ENCODE data around the gene TAF4B. TPM values are rescaled to one million over a fixed set of nuclear protein-coding genes. Genes with fewer than 3 reads are reported as not detected.
"Not testable (repeated sequence)": the region's sequence is repeated elsewhere in the genome, so short reads cannot be mapped to it uniquely, and the experiment has no call there.

TAF4B gene
- total RNA-seq, 1 donor from 2014 or later = 0.20 TPM

DNA sequence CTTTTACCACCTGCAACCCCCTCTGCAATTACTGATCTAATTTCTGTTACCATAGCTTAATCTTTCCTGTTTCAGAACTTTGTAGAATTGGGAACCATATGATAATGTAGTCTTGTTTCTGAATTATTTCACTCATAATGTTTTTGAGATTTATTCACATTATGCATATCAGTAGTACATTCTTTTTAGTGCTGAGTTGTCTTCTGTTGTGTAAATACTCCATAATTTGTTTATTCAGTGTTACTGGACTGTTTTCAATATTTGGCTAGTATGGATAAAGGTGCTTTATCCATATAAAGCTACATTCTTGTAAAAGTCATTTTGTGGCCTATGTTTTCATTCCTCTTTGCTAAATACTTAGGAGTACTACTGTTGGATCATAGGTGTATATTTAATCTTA, 152.5 kb downstream of the TAF4B start:
- ATAC-seq (no peak), DNase-seq (ENCODE audit: low spot score) (no peak)

DNA sequence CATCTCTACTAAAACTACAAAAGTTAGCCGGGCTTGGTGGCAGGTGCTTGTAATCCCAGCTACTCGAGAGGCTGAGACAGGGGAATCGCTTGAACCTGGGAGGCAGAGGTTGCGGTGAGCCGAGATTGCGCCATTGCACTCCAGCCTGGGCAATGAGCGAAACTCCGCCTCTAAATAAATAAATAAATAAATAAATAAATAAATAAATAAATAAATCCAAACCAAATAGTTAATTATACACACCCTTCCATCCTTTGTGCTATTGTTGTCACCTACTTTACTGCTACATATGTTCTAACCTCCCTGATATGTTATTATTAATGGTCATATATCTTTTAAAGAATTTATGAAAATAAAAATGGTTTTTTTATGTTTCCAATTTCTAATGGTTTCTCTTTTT, 155.3 kb downstream of the TAF4B start:
- not testable (repeated sequence) for ATAC-seq; DNase-seq (ENCODE audit: low spot score)

DNA sequence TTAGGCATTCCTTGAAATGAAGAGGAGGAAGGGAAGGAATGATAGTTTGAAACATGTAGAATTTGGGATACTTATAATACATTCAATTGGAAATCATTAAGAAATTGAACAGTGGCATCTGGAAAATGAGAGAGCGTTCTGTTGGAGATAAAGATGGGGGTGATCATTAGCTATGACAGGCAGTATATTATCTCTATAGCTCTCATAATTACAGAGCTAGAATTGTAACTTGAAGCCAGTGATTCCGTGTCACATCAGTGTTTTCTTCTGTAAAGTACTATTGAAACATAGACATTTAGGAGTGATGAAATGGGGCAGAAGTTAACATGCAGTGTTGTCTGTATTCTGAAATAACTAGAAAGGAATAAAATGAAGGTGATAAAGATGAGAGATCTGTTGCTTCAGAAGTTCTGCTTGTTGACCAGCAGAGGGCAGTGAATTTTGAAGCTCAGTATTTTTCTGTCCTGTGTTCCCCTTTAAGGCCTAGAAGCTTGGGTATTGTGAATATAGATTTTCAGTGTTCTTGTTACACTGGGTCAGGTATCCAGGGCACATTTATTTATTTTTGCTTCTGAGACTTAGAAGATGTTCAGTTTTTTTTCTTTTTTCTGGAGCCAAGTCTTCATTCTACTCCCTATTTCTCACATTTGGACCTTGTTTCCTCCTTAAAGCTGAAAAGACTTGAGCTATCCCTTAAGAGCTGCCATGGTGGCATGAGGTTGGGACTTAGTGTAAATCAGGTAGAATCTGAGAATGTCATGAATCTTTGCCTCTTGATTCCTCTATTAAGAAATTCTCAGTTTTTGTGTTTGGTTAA, 157.4 kb downstream of the TAF4B start:
- no peak for DNase-seq (ENCODE audit: low spot score)

DNA sequence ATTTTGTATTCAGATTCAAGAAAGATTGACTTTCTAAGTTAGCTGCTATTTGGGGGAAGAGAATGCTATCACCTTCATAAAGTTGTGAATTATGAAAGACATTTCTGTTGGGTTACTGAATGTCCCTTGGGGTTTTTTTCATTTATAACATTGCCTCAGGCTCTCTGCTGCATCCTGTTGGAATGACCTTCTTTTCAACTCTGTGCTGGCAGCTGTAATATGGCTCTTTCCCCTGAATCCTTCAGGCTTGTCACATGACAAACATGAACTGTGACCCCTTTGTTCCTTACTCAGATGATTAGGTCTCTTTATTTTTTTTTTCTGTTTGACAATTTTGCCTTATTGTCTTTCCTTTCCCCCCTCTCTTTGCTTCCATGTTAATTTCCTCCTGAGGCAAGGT, 159.8 kb downstream of the TAF4B start:
- peak; percentile 96 for ATAC-seq
- no peak for DNase-seq (ENCODE audit: low spot score)

More for the DNA sequence above, 157.4 kb downstream of the TAF4B start:
- ATAC-seq = peak; percentile 85

- DNase-seq (ENCODE audit: low spot score) (no peak), ATAC-seq (no peak)
These were observed 160.2 kb downstream of the TAF4B start for GRCh38 chr18:26386441-26386840.

DNA sequence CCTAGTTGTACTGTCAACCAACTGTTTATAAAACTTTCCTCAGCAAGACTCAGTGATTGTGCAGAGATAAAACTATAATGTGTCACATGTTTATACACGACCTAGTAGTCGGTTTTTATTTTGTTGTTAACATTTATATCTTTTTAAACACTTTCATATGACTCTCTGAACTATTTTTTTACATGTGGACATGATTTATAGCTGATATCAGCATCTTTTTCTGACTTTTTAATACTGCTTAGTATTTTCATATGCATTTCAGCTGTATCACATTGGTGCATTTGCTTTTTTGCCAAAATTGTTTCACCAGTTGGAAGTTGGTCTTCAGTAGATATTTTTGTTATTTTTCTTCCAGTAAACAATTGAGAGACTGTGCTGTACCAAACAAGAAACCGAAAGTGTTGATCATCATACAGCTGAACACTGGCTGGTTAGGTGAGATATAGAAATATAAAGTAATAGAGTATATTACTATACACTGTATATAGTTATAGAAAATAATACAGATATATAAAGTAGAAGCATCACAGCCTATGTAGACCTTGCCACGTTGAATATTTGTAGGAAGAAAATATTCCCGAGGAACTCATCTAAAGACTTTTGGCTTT, 167.9 kb downstream of the TAF4B start:
- ATAC-seq = no peak

DNA sequence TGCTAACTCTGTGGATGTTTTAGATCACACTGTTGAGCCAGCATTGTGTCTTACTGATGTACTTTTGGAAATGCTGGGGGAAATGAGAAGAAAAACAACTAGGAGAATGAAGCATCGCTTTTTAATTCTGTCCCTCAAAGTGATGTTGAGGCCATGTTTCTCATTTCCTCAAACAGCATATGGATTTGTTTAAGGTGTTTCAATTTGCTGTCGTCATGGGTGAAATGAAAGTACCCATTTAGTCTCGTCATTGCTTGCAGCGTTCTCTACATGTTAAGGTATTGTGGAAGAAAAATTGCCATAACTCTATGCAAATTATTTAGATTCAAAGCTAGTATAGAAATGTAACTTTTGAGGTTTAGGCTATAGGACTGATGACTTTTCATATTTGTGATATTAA, 170.8 kb downstream of the TAF4B start:
- DNase-seq (ENCODE audit: low spot score) (no peak), ATAC-seq (no peak)

More for the DNA sequence above, 167.9 kb downstream of the TAF4B start:
- DNase-seq (ENCODE audit: low spot score) = no peak

DNA sequence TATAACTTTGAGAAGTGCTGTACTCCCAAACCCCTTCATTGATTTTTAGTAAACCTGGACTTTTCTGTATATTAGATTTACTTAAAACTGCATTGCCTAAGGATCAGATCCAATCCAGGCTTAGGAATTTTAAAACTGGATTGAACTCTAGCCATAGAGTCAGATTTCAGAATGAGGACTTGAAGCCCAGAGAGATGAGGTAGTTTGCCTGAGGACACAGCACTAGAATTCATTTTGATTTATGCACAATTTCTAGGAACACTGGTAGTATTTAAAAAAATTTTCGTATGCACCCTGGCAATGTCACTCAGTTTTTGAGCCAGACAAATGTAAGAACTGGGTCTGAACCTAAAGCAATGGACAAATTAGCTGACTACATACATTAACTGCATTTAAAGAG, 177.2 kb downstream of the TAF4B start:
- no peak for ATAC-seq
- DNase-seq (ENCODE audit: low spot score) = no peak

DNA sequence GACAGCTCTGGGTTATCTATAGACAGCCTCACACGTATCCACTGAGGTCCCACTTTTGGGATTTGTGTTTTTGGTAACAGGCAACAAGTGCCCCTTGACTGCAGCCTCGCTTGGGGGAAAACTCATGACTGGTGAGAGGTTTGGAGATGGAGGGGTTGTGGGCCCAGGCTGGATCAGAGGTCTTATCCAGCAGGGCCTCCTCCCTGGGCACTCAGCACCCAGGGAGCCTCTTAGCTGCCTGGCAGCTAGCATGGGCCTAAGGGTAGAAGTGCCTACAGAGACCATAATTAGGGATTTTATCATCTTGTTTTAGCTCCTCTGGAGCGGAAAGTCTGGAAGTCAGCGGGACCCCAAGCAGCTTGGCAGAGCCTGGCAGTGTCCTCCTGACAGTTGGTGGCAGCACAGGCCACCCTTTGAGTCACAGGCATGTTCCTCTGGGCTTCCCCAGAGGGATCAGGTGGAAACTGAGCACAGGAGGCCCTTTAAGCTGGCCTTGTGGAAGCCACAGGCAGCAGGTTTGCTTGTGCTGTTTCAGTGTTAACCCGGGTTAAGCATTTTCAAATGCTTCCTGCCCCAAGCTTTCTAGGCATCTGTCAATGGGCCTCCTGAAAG, 179.1 kb downstream of the TAF4B start:
- DNase-seq (ENCODE audit: low spot score) = no peak

GRCh38 chr18:26406324-26406723, 180.1 kb downstream of the TAF4B start:
- no peak for ATAC-seq
- no peak for DNase-seq (ENCODE audit: low spot score)

More for the DNA sequence above, 179.1 kb downstream of the TAF4B start:
- ATAC-seq = peak; percentile 66

- ATAC-seq = no peak
These were observed 180.7 kb downstream of the TAF4B start for GRCh38 chr18:26406854-26407517.

DNA sequence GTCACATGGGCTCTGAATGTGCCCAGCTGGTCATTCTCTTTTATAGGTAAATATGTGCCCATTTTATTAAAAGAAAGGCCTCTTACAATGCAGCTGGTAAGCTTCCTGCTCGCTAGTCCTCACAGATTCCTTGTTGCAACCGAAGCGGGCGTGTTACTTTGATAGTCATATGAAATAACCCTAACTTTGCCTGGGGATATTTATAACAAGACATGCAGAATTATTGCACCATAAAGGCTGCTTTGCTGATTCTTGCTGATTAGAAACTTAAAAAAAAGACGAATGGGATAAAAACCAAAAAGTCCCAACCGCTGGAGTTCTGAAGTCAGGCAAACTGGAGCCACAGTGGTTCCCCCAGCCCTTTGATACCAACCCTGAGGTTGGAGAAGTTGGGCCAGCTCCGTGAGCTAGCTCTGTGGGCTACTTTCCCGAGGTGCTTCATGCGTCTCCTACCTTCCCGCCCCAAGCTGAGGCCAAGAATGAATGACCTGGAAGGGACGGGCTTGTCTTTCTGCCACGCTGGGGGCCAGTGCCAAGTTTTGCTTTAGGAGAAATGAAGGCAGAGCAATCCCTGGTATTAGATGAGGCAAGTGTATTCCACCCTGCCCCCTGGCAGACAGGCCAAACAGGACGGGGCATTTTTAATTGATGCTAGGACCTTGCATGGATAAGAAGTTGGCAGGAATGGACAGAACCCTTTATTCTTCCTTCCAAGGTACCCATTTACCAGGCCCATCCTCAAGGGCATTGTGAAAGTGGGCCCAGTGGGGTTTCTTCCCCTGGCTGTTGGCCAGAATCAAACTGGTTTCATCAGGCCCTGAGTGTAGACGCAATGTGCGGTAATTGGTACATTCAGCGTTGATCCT, 181.7 kb downstream of the TAF4B start:
- ATAC-seq (no peak), DNase-seq (ENCODE audit: low spot score) (no peak)

More at GRCh38 chr18:26406854-26407517, 180.7 kb downstream of the TAF4B start:
- DNase-seq (ENCODE audit: low spot score) = no peak

- ATAC-seq (no peak), DNase-seq (ENCODE audit: low spot score) (no peak)
These were observed 182.8 kb downstream of the TAF4B start for GRCh38 chr18:26409091-26409490.

DNA sequence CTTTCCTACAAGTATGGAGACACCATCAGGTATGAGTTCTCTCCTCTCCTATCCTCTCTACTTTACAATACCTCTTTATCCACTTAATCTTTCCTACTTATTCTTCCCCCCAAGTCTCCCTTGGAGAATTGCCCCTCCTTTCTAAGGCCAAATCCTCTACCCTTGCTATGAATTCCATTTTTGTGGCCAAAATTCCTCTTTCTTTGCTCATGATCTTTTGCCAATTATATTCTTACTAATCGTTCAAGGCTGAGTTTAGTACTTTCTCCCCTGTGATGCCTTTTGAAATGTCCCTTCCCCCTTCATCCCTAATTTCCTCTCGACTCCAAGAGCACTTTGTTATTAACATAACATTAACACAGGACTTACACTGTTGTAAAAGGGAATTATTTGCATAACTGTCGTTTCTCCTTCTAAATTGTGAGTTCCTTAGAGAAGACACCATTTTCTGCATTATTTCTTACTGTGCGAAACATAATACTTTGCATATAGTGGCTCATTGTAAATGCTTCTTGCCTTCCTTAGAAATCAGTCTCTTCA, 188.7 kb downstream of the TAF4B start:
- DNase-seq (ENCODE audit: low spot score) (no peak), ATAC-seq (no peak)

DNA sequence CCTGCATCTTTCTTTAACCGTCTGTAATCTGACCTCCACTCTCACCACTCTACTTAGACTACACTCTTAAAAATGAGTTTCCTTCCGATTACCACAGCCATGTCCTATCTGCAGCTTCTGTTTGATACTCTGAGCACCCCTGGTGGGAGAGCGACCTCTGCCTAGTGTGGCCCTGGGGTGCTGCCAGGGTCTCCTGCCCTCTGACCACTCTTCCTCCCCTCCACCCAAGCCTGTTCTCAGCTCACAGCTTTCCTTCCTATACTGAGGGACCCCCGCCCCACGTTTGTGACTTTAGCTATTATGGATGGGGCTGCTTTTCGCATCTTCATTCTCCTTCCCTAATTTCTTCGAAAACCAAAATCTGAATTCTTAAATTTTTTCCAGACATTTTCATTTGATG, 189.4 kb downstream of the TAF4B start:
- ATAC-seq (no peak), DNase-seq (ENCODE audit: low spot score) (no peak)

- DNase-seq (ENCODE audit: low spot score) (no peak), ATAC-seq (no peak)
These were observed 190.5 kb downstream of the TAF4B start for GRCh38 chr18:26416652-26417150.

- DNase-seq (ENCODE audit: low spot score) = no peak
- no peak for ATAC-seq
These were observed 190.9 kb downstream of the TAF4B start for GRCh38 chr18:26417190-26417589.

DNA sequence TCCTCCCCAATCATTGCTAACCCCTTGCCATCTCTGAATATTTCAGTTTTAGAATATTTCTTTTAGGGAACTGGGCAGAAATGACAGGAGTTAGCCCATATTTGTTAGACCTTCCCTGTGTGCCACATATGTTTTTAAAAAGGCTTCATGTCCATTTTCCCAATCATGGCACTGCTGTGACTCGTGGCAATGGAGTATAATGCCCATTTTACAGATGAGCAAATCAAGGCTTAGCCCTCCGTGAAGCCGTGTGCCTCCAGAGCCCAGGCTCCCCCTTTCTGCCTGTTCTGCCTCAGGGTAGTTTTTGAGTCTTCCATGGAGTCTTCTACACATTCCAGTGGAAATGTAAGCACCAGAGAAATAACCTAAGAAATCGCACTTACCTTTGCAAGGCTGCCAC, 192.0 kb downstream of the TAF4B start:
- no peak for DNase-seq (ENCODE audit: low spot score)

DNA sequence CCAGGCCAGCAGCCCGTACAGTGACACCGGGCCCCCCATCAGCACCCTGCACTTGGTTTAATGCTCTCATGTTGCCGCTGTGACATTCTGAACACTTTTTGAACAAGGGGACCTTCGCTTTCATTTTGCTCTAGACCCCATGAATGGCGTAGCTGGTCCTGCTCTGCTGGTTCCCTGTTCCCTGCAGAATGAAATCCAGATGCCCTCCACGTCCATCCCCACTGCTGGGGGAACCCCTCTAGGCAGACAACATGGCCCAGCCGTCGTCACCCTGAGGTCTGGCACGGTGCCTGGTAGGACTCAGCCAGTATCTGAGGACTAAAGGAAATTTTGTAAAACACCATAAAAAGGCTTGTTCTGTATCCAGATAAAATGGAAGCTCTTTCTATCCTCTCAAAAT, 193.5 kb downstream of the TAF4B start:
- no peak for DNase-seq (ENCODE audit: low spot score)
- ATAC-seq = no peak

More for the DNA sequence above, 192.0 kb downstream of the TAF4B start:
- no peak for ATAC-seq

- DNase-seq (ENCODE audit: low spot score) = no peak
- no peak for ATAC-seq
These were observed 195.3 kb downstream of the TAF4B start for GRCh38 chr18:26421503-26421902.

Data from left lobe of liver (tissue), 2 donors.